ENCODE data around the gene KCTD6.

DNA sequence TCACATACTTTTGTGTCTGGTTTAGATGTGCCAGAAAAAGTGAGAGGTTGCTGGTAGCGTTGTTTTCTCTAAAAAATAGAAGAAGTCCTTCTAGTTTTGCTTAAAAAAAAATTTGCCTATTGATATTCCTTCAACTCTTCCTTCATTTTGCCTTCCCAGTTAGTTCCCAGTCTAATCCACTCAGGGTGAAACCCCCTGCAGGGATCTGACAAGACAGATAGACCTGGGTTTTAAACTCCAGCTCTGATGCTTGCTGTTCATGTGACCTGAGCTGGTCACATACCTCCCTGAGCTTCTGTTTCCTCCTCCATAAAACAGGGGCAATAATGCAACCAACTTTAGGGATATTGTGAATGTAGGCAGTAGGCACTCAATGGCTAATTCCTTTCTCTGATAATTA, 18.6 kb upstream of the KCTD6 start:
- TF ChIP-seq, protein P1, sequence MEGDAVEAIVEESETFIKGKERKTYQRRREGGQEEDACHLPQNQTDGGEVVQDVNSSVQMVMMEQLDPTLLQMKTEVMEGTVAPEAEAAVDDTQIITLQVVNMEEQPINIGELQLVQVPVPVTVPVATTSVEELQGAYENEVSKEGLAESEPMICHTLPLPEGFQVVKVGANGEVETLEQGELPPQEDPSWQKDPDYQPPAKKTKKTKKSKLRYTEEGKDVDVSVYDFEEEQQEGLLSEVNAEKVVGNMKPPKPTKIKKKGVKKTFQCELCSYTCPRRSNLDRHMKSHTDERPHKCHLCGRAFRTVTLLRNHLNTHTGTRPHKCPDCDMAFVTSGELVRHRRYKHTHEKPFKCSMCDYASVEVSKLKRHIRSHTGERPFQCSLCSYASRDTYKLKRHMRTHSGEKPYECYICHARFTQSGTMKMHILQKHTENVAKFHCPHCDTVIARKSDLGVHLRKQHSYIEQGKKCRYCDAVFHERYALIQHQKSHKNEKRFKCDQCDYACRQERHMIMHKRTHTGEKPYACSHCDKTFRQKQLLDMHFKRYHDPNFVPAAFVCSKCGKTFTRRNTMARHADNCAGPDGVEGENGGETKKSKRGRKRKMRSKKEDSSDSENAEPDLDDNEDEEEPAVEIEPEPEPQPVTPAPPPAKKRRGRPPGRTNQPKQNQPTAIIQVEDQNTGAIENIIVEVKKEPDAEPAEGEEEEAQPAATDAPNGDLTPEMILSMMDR (IDR thresholded peaks at IDR 0.05) = no peak
- TF ChIP-seq POLR2A (IDR thresholded peaks at IDR 0.05) = no peak
- no peak for TF ChIP-seq POLR2AphosphoS5 (IDR thresholded peaks at IDR 0.05)
- no peak for TF ChIP-seq EP300 (IDR thresholded peaks at IDR 0.05)

All from gastroesophageal sphincter (tissue), 3 donors.